SW 1271 (cell line): ENCODE results near the gene CPB2.

Source experiments
- DNase-seq, 2 experiments: peaks; one replicate each; lab custom pipeline; 2025; lab: John Stamatoyannopoulos, UW

The CPB2 gene

GRCh38 chr13:46100191-46100815, 4.5 kb downstream of the CPB2 start:
- DNase-seq: no peak

- DNase-seq: no peak
Observed at GRCh38 chr13:46097663-46098062, 7.2 kb downstream of the CPB2 start.

GRCh38 chr13:46097015-46097414, 7.8 kb downstream of the CPB2 start:
- DNase-seq: no peak

- no peak for DNase-seq
Observed at GRCh38 chr13:46094478-46094877, 10.4 kb downstream of the CPB2 start.

- no peak for DNase-seq
Observed at GRCh38 chr13:46088821-46089562, 15.8 kb downstream of the CPB2 start.

GRCh38 chr13:46087481-46087880, 17.4 kb downstream of the CPB2 start:
- no peak for DNase-seq

- no peak for DNase-seq
Observed at GRCh38 chr13:46086985-46087384, 17.8 kb downstream of the CPB2 start.

GRCh38 chr13:46086421-46086922, 18.4 kb downstream of the CPB2 start:
- no peak for DNase-seq

- no peak for DNase-seq
Observed at GRCh38 chr13:46085737-46086136, 19.1 kb downstream of the CPB2 start.

- no peak for DNase-seq
Observed at GRCh38 chr13:46082324-46082723, 22.5 kb downstream of the CPB2 start.

- no peak for DNase-seq
Observed at GRCh38 chr13:46079770-46080169, 25.1 kb downstream of the CPB2 start.

- no peak for DNase-seq
Observed at GRCh38 chr13:46077265-46077664, 27.6 kb downstream of the CPB2 start.

- DNase-seq: no peak
Observed at GRCh38 chr13:46076827-46077226, 28.0 kb downstream of the CPB2 start.

- no peak for DNase-seq
Observed at GRCh38 chr13:46075811-46076210, 29.0 kb downstream of the CPB2 start.

GRCh38 chr13:46071590-46072249, 33.1 kb downstream of the CPB2 start:
- DNase-seq: no peak

- no peak for DNase-seq
Observed at GRCh38 chr13:46063292-46063691, 41.5 kb downstream of the CPB2 start.

- DNase-seq: no peak
Observed at GRCh38 chr13:46062185-46062584, 42.6 kb downstream of the CPB2 start.

- no peak for DNase-seq
Observed at GRCh38 chr13:46059405-46059804, 45.4 kb downstream of the CPB2 start.

GRCh38 chr13:46058268-46058667, 46.6 kb downstream of the CPB2 start:
- no peak for DNase-seq

GRCh38 chr13:46057256-46058015, 47.4 kb downstream of the CPB2 start:
- no peak for DNase-seq

GRCh38 chr13:46053162-46054012, 51.4 kb downstream of the CPB2 start:
- no peak for DNase-seq
